Neural cell (in vitro differentiated cells): ENCODE measurements around the gene CFAP58. TPM values are rescaled to one million over a fixed set of nuclear protein-coding genes. Genes with fewer than 3 reads are reported as not detected.

Source experiments
- H2AFZ ChIP-seq: fragments of 200-600, 300-800 bp; sonication (generic), shearing (Covaris generic); 2 replicates; pipeline ENCODE4 v1.6.0; 2014; ENCODE audit warnings: low read depth, mild to moderate bottlenecking, antibody characterized with exemption, low read length, moderate library complexity
- H3F3A ChIP-seq: fragments of 200-600 bp; shearing (Covaris generic); 2 replicates; pipeline ENCODE4 v1.6.1; 2016; ENCODE audit warnings: mild to moderate bottlenecking, moderate library complexity, mixed read lengths, antibody characterized with exemption, low read length; ENCODE audit not compliant: insufficient read depth, poor library complexity, severe bottlenecking
- H3K27ac ChIP-seq: fragments of 200-600, 300-800 bp; sonication (generic), shearing (Covaris generic); 2 replicates; pipeline ENCODE4 v1.5.1; 2014; ENCODE audit warnings: mild to moderate bottlenecking, low read length, moderate library complexity
- H3K27me3 ChIP-seq: fragments of 300-800, 200-600 bp; sonication (generic), shearing (Covaris generic); 2 replicates; pipeline ENCODE4 v1.6.0; 2014; ENCODE audit warnings: mild to moderate bottlenecking, low read depth, low read length, moderate library complexity; ENCODE audit not compliant: insufficient read depth
- H3K36me3 ChIP-seq: fragments of 300-800, 200-600 bp; sonication (generic), shearing (Covaris generic); 2 replicates; pipeline ENCODE4 v1.5.1; 2014; ENCODE audit warnings: mild to moderate bottlenecking, antibody characterized with exemption, low read length, moderate library complexity; ENCODE audit not compliant: insufficient read depth
- H3K4me2 ChIP-seq: fragments of 300-800, 200-600 bp; sonication (generic), shearing (Covaris generic); 2 replicates; pipeline ENCODE4 v1.6.0; 2014; ENCODE audit warnings: mild to moderate bottlenecking, low read length
- H3K4me3 ChIP-seq: fragments of 300-800, 200-600 bp; sonication (generic), shearing (Covaris generic); 2 replicates; pipeline ENCODE4 v1.5.1; 2014; ENCODE audit warnings: mild to moderate bottlenecking, low read length, moderate library complexity
- H3K79me2 ChIP-seq: fragments of 200-600 bp; shearing (Covaris generic); replicated peaks from 2 replicates; pipeline ENCODE4 v1.6.0; 2014; ENCODE audit warnings: mild to moderate bottlenecking, low read length, moderate library complexity; ENCODE audit not compliant: insufficient read depth
- H3K9ac ChIP-seq: fragments of 300-800, 200-600 bp; sonication (generic), shearing (Covaris generic); 2 replicates; pipeline ENCODE4 v1.6.1; 2016; ENCODE audit warnings: mild to moderate bottlenecking, low read length, mixed read lengths
- H3K9me2 ChIP-seq: fragments of 200-600 bp; shearing (Covaris generic); 2 replicates; pipeline ENCODE4 v1.6.1; 2016; ENCODE audit warnings: mild to moderate bottlenecking, low read length, mixed read lengths; ENCODE audit not compliant: insufficient read depth
- H3K9me3 ChIP-seq: fragments of 200-600, 300-800 bp; sonication (generic), shearing (Covaris generic); 2 replicates; pipeline ENCODE4 v1.6.1; 2016; ENCODE audit warnings: mild to moderate bottlenecking, mixed run types, low read length, moderate library complexity, mixed read lengths
- H4K20me1 ChIP-seq: fragments of 200-600 bp; shearing (Covaris generic); 2 replicates; pipeline ENCODE4 v1.6.1; 2016; ENCODE audit warnings: mild to moderate bottlenecking, mixed run types; ENCODE audit not compliant: insufficient read depth
- CTCF ChIP-seq: fragments of 450-650 bp; IDR thresholded peaks from 2 replicates; pipeline ENCODE4 v1.5.1; 2014; ENCODE audit warnings: antibody characterized with exemption, mild to moderate bottlenecking, moderate library complexity; ENCODE audit not compliant: poor library complexity, severe bottlenecking
- EP300 ChIP-seq: fragments of 450-650 bp; conservative IDR thresholded peaks from 2 replicates; pipeline ENCODE4 v1.6.1; 2014; ENCODE audit warnings: antibody characterized with exemption, mild to moderate bottlenecking, moderate library complexity; ENCODE audit not compliant: poor library complexity, severe bottlenecking
- EZH2 ChIP-seq: fragments of 200-600, 300-800 bp; shearing (Covaris generic), sonication (generic); IDR thresholded peaks from 2 replicates; pipeline ENCODE4 v1.6.1; 2014; ENCODE audit warnings: antibody characterized with exemption, low read length, borderline replicate concordance, mild to moderate bottlenecking; ENCODE audit not compliant: insufficient read depth, poor library complexity, severe bottlenecking
- MXI1 ChIP-seq: fragments of 450-650 bp; conservative IDR thresholded peaks from 2 replicates; pipeline ENCODE4 v1.6.1; 2014; ENCODE audit warnings: antibody characterized with exemption, mild to moderate bottlenecking; ENCODE audit not compliant: poor library complexity, severe bottlenecking
- POLR2AphosphoS5 ChIP-seq: IDR thresholded peaks from 2 replicates; pipeline ENCODE4 v1.6.1; 2012
- RAD21 ChIP-seq: fragments of 450-650 bp; conservative IDR thresholded peaks from 2 replicates; pipeline ENCODE4 v1.6.1; 2014; ENCODE audit warnings: antibody characterized with exemption, mild to moderate bottlenecking, moderate library complexity
- REST ChIP-seq: IDR thresholded peaks from 2 replicates; pipeline ENCODE4 v1.6.1; 2012; ENCODE audit warnings: borderline replicate concordance
- SMC3 ChIP-seq: fragments of 450-650 bp; conservative IDR thresholded peaks from 2 replicates; pipeline ENCODE4 v1.6.1; 2014; ENCODE audit warnings: antibody characterized with exemption, mild to moderate bottlenecking, moderate library complexity; ENCODE audit not compliant: poor library complexity
- TAF1 ChIP-seq: IDR thresholded peaks from 2 replicates; pipeline ENCODE4 v1.6.1; 2012; ENCODE audit warnings: low read depth
- polyA plus RNA-seq: library from polyadenylated mRNA; depleted of rRNA; stranded (reverse); fragments of >200 nt; gene quantifications from 2 replicates; pipeline ENCODE4 v1.2.3, GENCODE V29; 2014

The CFAP58 gene
- polyA plus RNA-seq, 1 donor from 2014 or later, result not detected

- H3K27ac ChIP-seq, result no peak overlapping the region
- H3K4me2 ChIP-seq, result no peak overlapping the region
- no peaks in the 10 kb centered on the region for H4K20me1 ChIP-seq
- no peaks in the 10 kb centered on the region for H3K9me2 ChIP-seq
- no peaks in the 10 kb centered on the region for H3K79me2 ChIP-seq
- no peak overlapping the region for H2AFZ ChIP-seq
- H3K27me3 ChIP-seq, result no peaks in the 10 kb centered on the region
- no peaks in the 10 kb centered on the region for H3K9me3 ChIP-seq
- no peak overlapping the region for H3K4me3 ChIP-seq
- no peaks in the 10 kb centered on the region for H3F3A ChIP-seq
- H3K9ac ChIP-seq, result no peak overlapping the region
- no peaks in the 10 kb centered on the region for H3K36me3 ChIP-seq
- TF ChIP-seq RAD21, result peak; percentile 94
- TF ChIP-seq MXI1, result no peak
- TF ChIP-seq SMC3, result peak; percentile 90
- TF ChIP-seq TAF1, result no peak
- peak; percentile 89 for TF ChIP-seq CTCF
- no peak for TF ChIP-seq EP300
Measured at GRCh38 chr10:104406715-104407650, 53.4 kb downstream of the CFAP58 start.

- Histone ChIP-seq H3K9me2 (no peaks in the 10 kb centered on the region), H3K79me2 (no peaks in the 10 kb centered on the region), H3K9me3 (no peaks in the 10 kb centered on the region), H3K4me3 (no peak overlapping the region), H3K36me3 (no peaks in the 10 kb centered on the region), H4K20me1 (no peaks in the 10 kb centered on the region), H3K9ac (no peak overlapping the region), H3K27ac (no peak overlapping the region), H3F3A (no peaks in the 10 kb centered on the region), H3K27me3 (no peaks in the 10 kb centered on the region), H2AFZ (no peak overlapping the region), H3K4me2 (no peak overlapping the region)
- TF ChIP-seq POLR2AphosphoS5, result no peak
- no peak for TF ChIP-seq EZH2
- no peak for TF ChIP-seq CTCF
- TF ChIP-seq TAF1, result no peak
- TF ChIP-seq RAD21, result no peak
- TF ChIP-seq SMC3, result no peak
- TF ChIP-seq EP300, result no peak
- no peak for TF ChIP-seq MXI1
- TF ChIP-seq REST, result no peak
Measured at GRCh38 chr10:104413528-104413927, 59.9 kb downstream of the CFAP58 start.
